ENCODE results near the gene CMSS1. TPM values are rescaled to one million over a fixed set of nuclear protein-coding genes. Genes with fewer than 3 reads are reported as not detected.

CMSS1 gene
- total RNA-seq, 1 donor from 2014 or later = 34.8 TPM

DNA sequence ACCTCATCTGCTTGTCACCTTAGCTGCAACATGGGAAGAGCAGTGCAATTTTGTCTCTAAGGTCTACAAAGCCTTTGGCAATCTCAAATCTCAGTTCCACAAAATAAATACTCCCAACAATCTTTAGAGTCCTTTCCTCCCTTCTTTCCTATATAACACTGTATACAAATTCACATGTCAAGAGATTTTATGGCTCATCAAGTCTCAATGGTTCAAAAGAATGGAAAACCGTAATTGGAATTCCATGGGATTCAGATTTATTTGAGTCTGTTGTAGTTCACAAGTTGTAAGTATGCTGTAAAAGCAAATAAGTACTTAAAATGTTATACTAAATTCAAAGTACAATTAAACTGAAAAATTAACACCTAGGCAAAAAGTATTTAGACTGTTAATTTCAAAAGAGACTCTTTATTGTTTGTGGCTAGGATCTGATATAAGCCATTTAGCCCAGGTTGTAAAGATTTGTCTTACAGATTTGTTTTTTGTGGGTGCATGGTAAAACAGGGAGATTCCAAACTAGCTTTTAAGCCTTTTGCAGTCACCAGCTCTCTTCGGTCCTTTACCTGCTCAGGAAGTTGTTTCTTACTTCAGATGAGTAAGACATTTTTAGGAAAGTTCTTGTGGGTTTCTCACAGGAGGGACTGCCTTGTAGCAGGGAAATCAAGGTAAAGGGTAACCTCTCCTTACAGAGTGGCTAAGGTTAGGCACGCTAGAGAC, 50.1 kb downstream of the CMSS1 start:
- intact Hi-C loops (cut with micrococcal nuclease) = no loop called here
- H3K36me3 ChIP-seq = peaks cover 12% of the 10 kb centered on the region
- no peaks in the 10 kb centered on the region for H3K27me3 ChIP-seq (ENCODE audit: low read depth)
- H3K4me3 ChIP-seq = peak overlapping the region; percentile 10
- TF ChIP-seq, protein P1, sequence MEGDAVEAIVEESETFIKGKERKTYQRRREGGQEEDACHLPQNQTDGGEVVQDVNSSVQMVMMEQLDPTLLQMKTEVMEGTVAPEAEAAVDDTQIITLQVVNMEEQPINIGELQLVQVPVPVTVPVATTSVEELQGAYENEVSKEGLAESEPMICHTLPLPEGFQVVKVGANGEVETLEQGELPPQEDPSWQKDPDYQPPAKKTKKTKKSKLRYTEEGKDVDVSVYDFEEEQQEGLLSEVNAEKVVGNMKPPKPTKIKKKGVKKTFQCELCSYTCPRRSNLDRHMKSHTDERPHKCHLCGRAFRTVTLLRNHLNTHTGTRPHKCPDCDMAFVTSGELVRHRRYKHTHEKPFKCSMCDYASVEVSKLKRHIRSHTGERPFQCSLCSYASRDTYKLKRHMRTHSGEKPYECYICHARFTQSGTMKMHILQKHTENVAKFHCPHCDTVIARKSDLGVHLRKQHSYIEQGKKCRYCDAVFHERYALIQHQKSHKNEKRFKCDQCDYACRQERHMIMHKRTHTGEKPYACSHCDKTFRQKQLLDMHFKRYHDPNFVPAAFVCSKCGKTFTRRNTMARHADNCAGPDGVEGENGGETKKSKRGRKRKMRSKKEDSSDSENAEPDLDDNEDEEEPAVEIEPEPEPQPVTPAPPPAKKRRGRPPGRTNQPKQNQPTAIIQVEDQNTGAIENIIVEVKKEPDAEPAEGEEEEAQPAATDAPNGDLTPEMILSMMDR (IDR thresholded peaks at IDR 0.05; ENCODE audit: borderline replicate concordance) = no peak
- DNase-seq = no peak
- H3K9me3 ChIP-seq (replicated peaks) = no peaks in the 10 kb centered on the region
- peaks cover 92% of the 10 kb centered on the region for H3K4me1 ChIP-seq
- H3K27ac ChIP-seq (replicated peaks) = peak overlapping the region; percentile 42

DNA sequence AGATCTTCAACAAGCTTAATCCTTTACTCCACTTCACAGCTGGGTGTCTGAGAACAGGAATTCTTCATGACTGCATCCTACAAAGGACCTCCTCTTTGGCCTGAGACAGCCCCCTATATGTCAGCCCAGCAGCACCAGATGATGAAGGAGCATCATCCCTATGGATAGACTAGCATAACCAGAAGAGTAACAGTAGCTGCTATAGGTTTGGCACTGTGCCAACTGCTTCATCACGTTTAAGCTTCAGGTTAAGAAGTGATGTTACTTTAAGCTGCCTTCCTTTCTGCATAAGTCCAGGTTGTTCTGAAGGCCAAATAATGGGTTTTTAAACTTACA, 50.6 kb downstream of the CMSS1 start:
- TF ChIP-seq, protein P1 (IDR thresholded peaks at IDR 0.05; ENCODE audit: borderline replicate concordance) = no peak
- DNase-seq = no peak
- peaks cover 6% of the 10 kb centered on the region for H3K36me3 ChIP-seq
- peak overlapping the region; percentile 42 for H3K27ac ChIP-seq (replicated peaks)
- intact Hi-C loops (cut with micrococcal nuclease) = no loop called here
- H3K27me3 ChIP-seq (ENCODE audit: low read depth) = no peaks in the 10 kb centered on the region
- H3K9me3 ChIP-seq (replicated peaks) = no peaks in the 10 kb centered on the region
- peaks cover 92% of the 10 kb centered on the region for H3K4me1 ChIP-seq
- H3K4me3 ChIP-seq = peak overlapping the region; percentile 10

- intact Hi-C loops (cut with micrococcal nuclease) = loop anchor here (10.0 kb wide), 1 partner anchor 55 kb away; no protein-coding TSS in a partner anchor
- no peak for DNase-seq
- no peaks in the 10 kb centered on the region for H3K9me3 ChIP-seq (replicated peaks)
- H3K4me3 ChIP-seq = peak overlapping the region; percentile 43
- peak overlapping the region; percentile 42 for H3K27ac ChIP-seq (replicated peaks)
- TF ChIP-seq, protein P1 (IDR thresholded peaks at IDR 0.05; ENCODE audit: borderline replicate concordance) = no peak
- peaks cover 89% of the 10 kb centered on the region for H3K4me1 ChIP-seq
- H3K27me3 ChIP-seq (ENCODE audit: low read depth) = no peaks in the 10 kb centered on the region
- H3K36me3 ChIP-seq = peaks cover 4% of the 10 kb centered on the region
These were observed 52.0 kb downstream of the CMSS1 start for GRCh38 chr3:99869621-99870020.

DNA sequence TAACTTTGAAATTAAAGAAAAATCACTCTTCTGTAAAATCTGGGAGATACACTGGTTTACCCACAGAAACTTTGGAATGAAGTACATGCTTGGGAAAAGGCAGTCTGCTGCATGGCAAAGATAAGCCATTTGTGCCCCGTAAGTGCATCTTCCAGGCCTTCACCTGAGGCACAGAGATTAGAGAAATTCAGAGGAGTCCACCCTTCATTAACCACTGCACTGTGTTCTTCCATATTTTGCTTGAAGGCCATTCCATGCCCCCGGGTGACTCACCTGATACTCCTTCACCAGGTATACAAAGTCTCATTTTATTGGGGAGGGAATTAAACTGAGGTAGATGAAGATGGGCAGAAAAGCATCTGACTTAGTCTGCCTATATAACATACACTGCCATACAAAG, 53.0 kb downstream of the CMSS1 start:
- Histone ChIP-seq H3K27ac (replicated peaks) (peak overlapping the region; percentile 42), H3K4me1 (peaks cover 89% of the 10 kb centered on the region), H3K36me3 (peaks cover 4% of the 10 kb centered on the region), H3K4me3 (peak overlapping the region; percentile 43), H3K27me3 (ENCODE audit: low read depth) (no peaks in the 10 kb centered on the region), H3K9me3 (replicated peaks) (no peaks in the 10 kb centered on the region)
- TF ChIP-seq, protein P1 (IDR thresholded peaks at IDR 0.05; ENCODE audit: borderline replicate concordance) = no peak
- intact Hi-C loops (cut with micrococcal nuclease) = loop anchor here (10.0 kb wide), 1 partner anchor 54 kb away; no protein-coding TSS in a partner anchor
- DNase-seq = no peak

DNA sequence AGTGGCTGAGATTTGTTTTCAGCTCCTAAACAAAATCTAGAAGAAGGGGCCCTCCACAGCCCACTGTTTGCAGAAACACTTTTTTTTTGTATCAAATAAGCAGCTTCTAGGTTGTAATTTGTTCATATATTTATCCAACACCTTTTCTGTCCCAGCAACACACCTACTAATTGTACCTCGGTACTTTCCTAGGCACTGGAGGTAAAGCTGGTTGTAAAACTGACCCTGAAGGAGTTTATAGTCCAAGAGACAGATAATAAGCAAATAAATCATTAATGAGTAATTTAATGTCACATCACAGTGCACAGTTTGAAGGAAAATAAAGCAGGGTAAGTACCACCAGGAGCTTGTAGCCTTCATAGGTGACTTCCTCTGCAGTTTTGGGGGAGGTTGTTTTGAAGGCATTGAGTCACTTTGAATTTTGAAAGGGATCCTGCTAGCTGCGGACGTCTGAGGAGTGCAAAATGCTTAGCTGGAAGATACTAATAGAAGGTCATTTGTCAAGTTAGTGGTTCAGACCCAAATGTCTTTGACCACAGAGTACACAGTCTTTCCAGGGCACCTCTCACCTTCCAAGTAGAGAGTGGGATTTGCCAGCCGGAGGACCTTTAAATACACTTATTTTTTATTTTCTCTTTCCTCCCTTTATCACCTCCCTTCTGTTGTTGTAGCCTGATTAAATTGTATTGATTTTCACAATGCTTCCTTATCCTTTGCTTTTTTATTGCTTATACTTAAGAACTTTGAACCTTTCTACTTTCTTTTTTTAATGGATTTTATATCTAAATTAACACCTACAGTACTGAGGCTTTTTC, 53.8 kb downstream of the CMSS1 start:
- Histone ChIP-seq H3K36me3 (no peaks in the 10 kb centered on the region), H3K27ac (replicated peaks) (peak overlapping the region; percentile 42), H3K9me3 (replicated peaks) (no peaks in the 10 kb centered on the region), H3K27me3 (ENCODE audit: low read depth) (no peaks in the 10 kb centered on the region), H3K4me1 (peaks cover 89% of the 10 kb centered on the region), H3K4me3 (peak overlapping the region; percentile 43)
- no peak for DNase-seq
- intact Hi-C loops (cut with micrococcal nuclease) = loop anchor here (10.0 kb wide), 1 partner anchor 53 kb away; no protein-coding TSS in a partner anchor
- TF ChIP-seq, protein P1 (IDR thresholded peaks at IDR 0.05; ENCODE audit: borderline replicate concordance) = no peak

Data from left ventricle myocardium inferior (tissue), 1 donor.